ENCODE results near the gene EMCN.

GRCh38 chr4:100516225-100516624 is 1.6 kb downstream of the EMCN start:
- TF ChIP-seq SPI1 (IDR thresholded peaks at IDR 0.05; ENCODE audit: borderline replicate concordance, low read depth), result no peak
- no peak for TF ChIP-seq CTCF (IDR thresholded peaks at IDR 0.05; ENCODE audit: insufficient read depth, low read length)
- no peak for TF ChIP-seq POLR2AphosphoS5 (IDR thresholded peaks at IDR 0.05; ENCODE audit: low read depth)

Data from HL-60 (cell line).